ENCODE measurements around the gene HAUS6. TPM values are rescaled to one million over a fixed set of nuclear protein-coding genes. Genes with fewer than 3 reads are reported as not detected.
"Not testable (repeated sequence)": the region's sequence is repeated elsewhere in the genome, so short reads cannot be mapped to it uniquely, and the experiment has no call there.

Gene HAUS6
- total RNA-seq: 10 to 100 TPM; 40.1 to 40.8 TPM

GRCh38 chr9:19102631-19103345 is at the start of gene HAUS6:
Gene HAUS6 (minus strand): TSS chr9:19102904. CDS start chr9:19102651, 253 bp downstream.
- ChIA-PET CTCF (interaction anchor here (0.6 kb wide), 1 partner anchor 17 kb away, joined by 3 read pairs; no protein-coding TSS in a partner anchor), POLR2A (interaction anchor here (0.7 kb wide), 4 partner anchors 19 to 52 kb away, joined by 3 to 10 read pairs (median 6); no protein-coding TSS in a partner anchor)

GRCh38 chr9:19152160-19152498 is 49.4 kb upstream of the HAUS6 start:
- POLR2A ChIA-PET, CTCF ChIA-PET: not testable (repeated sequence)

- ChIA-PET CTCF (no interaction called here), POLR2A (no interaction called here)
These were observed 48.9 kb upstream of the HAUS6 start for GRCh38 chr9:19151425-19152159.

GRCh38 chr9:19149230-19149629 is 46.5 kb upstream of the HAUS6 start:
- POLR2A ChIA-PET: no interaction called here
- CTCF ChIA-PET: no interaction called here

- POLR2A ChIA-PET: no interaction called here
These were observed 45.5 kb upstream of the HAUS6 start for GRCh38 chr9:19148187-19148586.

GRCh38 chr9:19146441-19147024 is 43.8 kb upstream of the HAUS6 start:
- POLR2A ChIA-PET: no interaction called here
- CTCF ChIA-PET: no interaction called here

More at GRCh38 chr9:19148187-19148586, 45.5 kb upstream of the HAUS6 start:
- CTCF ChIA-PET: no interaction called here

GRCh38 chr9:19145881-19146280 is 43.2 kb upstream of the HAUS6 start:
- POLR2A ChIA-PET: no interaction called here
- CTCF ChIA-PET: no interaction called here

GRCh38 chr9:19140259-19140658 is 37.6 kb upstream of the HAUS6 start:
- ChIA-PET CTCF (no interaction called here), POLR2A (no interaction called here)

GRCh38 chr9:19138084-19138483 is 35.4 kb upstream of the HAUS6 start:
- POLR2A ChIA-PET: no interaction called here

GRCh38 chr9:19137282-19137681 is 34.6 kb upstream of the HAUS6 start:
- POLR2A ChIA-PET: interaction anchor here (0.6 kb wide), 1 partner anchor 482 kb away, joined by 3 read pairs; no protein-coding TSS in a partner anchor
- CTCF ChIA-PET: no interaction called here

More at GRCh38 chr9:19138084-19138483, 35.4 kb upstream of the HAUS6 start:
- CTCF ChIA-PET: interaction anchor here (0.7 kb wide), 1 partner anchor 319 kb away, joined by 3 read pairs; no protein-coding TSS in a partner anchor

- POLR2A ChIA-PET: no interaction called here
- CTCF ChIA-PET: no interaction called here
These were observed 33.4 kb upstream of the HAUS6 start for GRCh38 chr9:19136129-19136528.

GRCh38 chr9:19133549-19134345 is 31.0 kb upstream of the HAUS6 start:
- ChIA-PET CTCF (no interaction called here), POLR2A (interaction anchor here (0.8 kb wide), 1 partner anchor 28 kb away, joined by 3 read pairs; no protein-coding TSS in a partner anchor)

GRCh38 chr9:19130436-19130835 is 27.7 kb upstream of the HAUS6 start:
- POLR2A ChIA-PET: interaction anchor here (1.2 kb wide), 1 partner anchor 81 kb away, joined by 3 read pairs; the partner anchor contains the start of gene RRAGA

GRCh38 chr9:19127871-19128500 is 25.3 kb upstream of the HAUS6 start:
- ChIA-PET POLR2A (interaction anchor here (0.5 to 1.2 kb wide), 5 partner anchors 12 to 103 kb away, joined by 3 to 10 read pairs (median 3); partner anchors contain the start of gene DENND4C), CTCF (interaction anchor here (1.2 to 1.3 kb wide), 2 partner anchors 42 to 46 kb away, joined by 3 read pairs; no protein-coding TSS in a partner anchor)

More at GRCh38 chr9:19130436-19130835, 27.7 kb upstream of the HAUS6 start:
- CTCF ChIA-PET: interaction anchor here (0.6 to 1.9 kb wide), 2 partner anchors 27 to 81 kb away, joined by 3 to 6 read pairs; partner anchors contain the start of gene RRAGA

GRCh38 chr9:19124430-19124793 is 21.7 kb upstream of the HAUS6 start:
- CTCF ChIA-PET: interaction anchor here (0.5 kb wide), 1 partner anchor 56 kb away, joined by 3 read pairs; no protein-coding TSS in a partner anchor
- POLR2A ChIA-PET: no interaction called here

GRCh38 chr9:19122490-19123042 is 19.9 kb upstream of the HAUS6 start:
- CTCF ChIA-PET: interaction anchor here (0.5 to 0.8 kb wide), 2 partner anchors 10 to 19 kb away, joined by 3 read pairs; no protein-coding TSS in a partner anchor
- POLR2A ChIA-PET: no interaction called here

GRCh38 chr9:19120877-19121276 is 18.2 kb upstream of the HAUS6 start:
- ChIA-PET CTCF (no interaction called here), POLR2A (no interaction called here)

GRCh38 chr9:19119801-19120440 is 17.2 kb upstream of the HAUS6 start:
- ChIA-PET CTCF (interaction anchor here (1.1 kb wide), 1 partner anchor 10 kb away, joined by 3 read pairs; no protein-coding TSS in a partner anchor), POLR2A (no interaction called here)

All from activated CD8-positive, alpha-beta memory T cell treated with anti-CD3 and anti-CD28 coated beads for 36 hours (primary cell).